ENCODE data around the gene EPHA3. TPM values are rescaled to one million over a fixed set of nuclear protein-coding genes. Genes with fewer than 3 reads are reported as not detected.
A peak's percentile ranks its signal among the peaks of the same experiment; 100 is the strongest.

EPHA3 gene
- total RNA-seq, 1 donor from 2014 or later: 5.0 TPM

- Histone ChIP-seq H3K36me3 (ENCODE audit: insufficient read depth, low read length) (no peaks in the 10 kb centered on the region), H3K9me3 (ENCODE audit: insufficient read depth, low read depth, low read length) (no peaks in the 10 kb centered on the region), H3K27me3 (ENCODE audit: insufficient read depth, low read length) (no peaks in the 10 kb centered on the region), H3K27ac (ENCODE audit: low read depth, low read length) (no peak overlapping the region), H3K4me2 (ENCODE audit: low read length) (peak overlapping the region; percentile 89), H4K20me1 (ENCODE audit: insufficient read depth, low read length) (no peaks in the 10 kb centered on the region), H3K4me1 (ENCODE audit: insufficient read depth, low read length) (peaks cover 7% of the 10 kb centered on the region), H2AFZ (ENCODE audit: low read depth, low read length) (peak overlapping the region; percentile 98), H3K79me2 (ENCODE audit: insufficient read depth, low read length) (no peaks in the 10 kb centered on the region), H3K4me3 (ENCODE audit: insufficient read depth, low read depth, low read length) (peak overlapping the region; percentile 72), H3K9ac (ENCODE audit: low read length) (peak overlapping the region; percentile 76)
- Mint-ChIP-seq H3K27ac (ENCODE audit: unreplicated experiment) (no peak overlapping the region), H3K36me3 (ENCODE audit: low read depth, unreplicated experiment) (no peaks in the 10 kb centered on the region), H3K9me3 (ENCODE audit: unreplicated experiment) (no peaks in the 10 kb centered on the region), H3K4me3 (ENCODE audit: unreplicated experiment) (peak overlapping the region; percentile 87), H3K27me3 (ENCODE audit: low read depth, unreplicated experiment) (no peaks in the 10 kb centered on the region), H3K4me1 (ENCODE audit: low read depth, unreplicated experiment) (peaks cover 6% of the 10 kb centered on the region)
- TF ChIP-seq EZH2 (IDR thresholded peaks at IDR 0.05; ENCODE audit: insufficient read depth, low read length) (no peak), CTCF (IDR thresholded peaks at IDR 0.05; ENCODE audit: insufficient read depth, low read depth, low read length) (no peak)
- DNase-seq (ENCODE audit: low read depth) (no peak), FAIRE-seq (no peak)
These were observed 7.4 kb downstream of the EPHA3 start for GRCh38 chr3:89114841-89115223.

GRCh38 chr3:89116476-89116875 is 9.1 kb downstream of the EPHA3 start:
- DNase-seq (ENCODE audit: low read depth) (peak; percentile 64), FAIRE-seq (no peak)
- Mint-ChIP-seq H3K36me3 (ENCODE audit: low read depth, unreplicated experiment) (no peaks in the 10 kb centered on the region), H3K27ac (ENCODE audit: unreplicated experiment) (no peak overlapping the region), H3K9me3 (ENCODE audit: unreplicated experiment) (no peaks in the 10 kb centered on the region), H3K27me3 (ENCODE audit: low read depth, unreplicated experiment) (no peaks in the 10 kb centered on the region), H3K4me3 (ENCODE audit: unreplicated experiment) (no peak overlapping the region), H3K4me1 (ENCODE audit: low read depth, unreplicated experiment) (peaks cover 6% of the 10 kb centered on the region)
- Histone ChIP-seq H3K36me3 (ENCODE audit: insufficient read depth, low read length) (no peaks in the 10 kb centered on the region), H3K4me1 (ENCODE audit: insufficient read depth, low read length) (peaks cover 7% of the 10 kb centered on the region), H3K4me2 (ENCODE audit: low read length) (no peak overlapping the region), H2AFZ (ENCODE audit: low read depth, low read length) (no peak overlapping the region), H3K79me2 (ENCODE audit: insufficient read depth, low read length) (no peaks in the 10 kb centered on the region), H3K4me3 (ENCODE audit: insufficient read depth, low read depth, low read length) (no peak overlapping the region), H4K20me1 (ENCODE audit: insufficient read depth, low read length) (no peaks in the 10 kb centered on the region), H3K27me3 (ENCODE audit: insufficient read depth, low read length) (no peaks in the 10 kb centered on the region), H3K9me3 (ENCODE audit: insufficient read depth, low read depth, low read length) (no peaks in the 10 kb centered on the region), H3K9ac (ENCODE audit: low read length) (no peak overlapping the region), H3K27ac (ENCODE audit: low read depth, low read length) (no peak overlapping the region)
- TF ChIP-seq CTCF (IDR thresholded peaks at IDR 0.05; ENCODE audit: insufficient read depth, low read depth, low read length) (no peak), EZH2 (IDR thresholded peaks at IDR 0.05; ENCODE audit: insufficient read depth, low read length) (no peak)

GRCh38 chr3:89138048-89138447 is 30.6 kb downstream of the EPHA3 start:
- no peaks in the 10 kb centered on the region for H3K79me2 ChIP-seq (ENCODE audit: insufficient read depth, low read length)
- H2AFZ ChIP-seq (ENCODE audit: low read depth, low read length): no peak overlapping the region
- no peaks in the 10 kb centered on the region for H3K27me3 ChIP-seq (ENCODE audit: insufficient read depth, low read length)
- H3K36me3 ChIP-seq (ENCODE audit: insufficient read depth, low read length): no peaks in the 10 kb centered on the region
- no peak for TF ChIP-seq EZH2 (IDR thresholded peaks at IDR 0.05; ENCODE audit: insufficient read depth, low read length)
- TF ChIP-seq CTCF (IDR thresholded peaks at IDR 0.05; ENCODE audit: insufficient read depth, low read depth, low read length): no peak
- DNase-seq (ENCODE audit: low read depth) (no peak), FAIRE-seq (no peak)
- H3K4me2 ChIP-seq (ENCODE audit: low read length): no peak overlapping the region
- H3K4me3 ChIP-seq (ENCODE audit: insufficient read depth, low read depth, low read length): no peak overlapping the region
- no peaks in the 10 kb centered on the region for H3K4me1 Mint-ChIP-seq (ENCODE audit: low read depth, unreplicated experiment)
- no peak overlapping the region for H3K27ac ChIP-seq (ENCODE audit: low read depth, low read length)
- no peaks in the 10 kb centered on the region for H4K20me1 ChIP-seq (ENCODE audit: insufficient read depth, low read length)
- H3K4me1 ChIP-seq (ENCODE audit: insufficient read depth, low read length): no peaks in the 10 kb centered on the region
- no peak overlapping the region for H3K9ac ChIP-seq (ENCODE audit: low read length)
- H3K9me3 ChIP-seq (ENCODE audit: insufficient read depth, low read depth, low read length): no peaks in the 10 kb centered on the region
- peaks cover 6% of the 10 kb centered on the region for H3K36me3 Mint-ChIP-seq (ENCODE audit: low read depth, unreplicated experiment)
- H3K27ac Mint-ChIP-seq (ENCODE audit: unreplicated experiment): no peak overlapping the region
- H3K4me3 Mint-ChIP-seq (ENCODE audit: unreplicated experiment): no peak overlapping the region
- no peaks in the 10 kb centered on the region for H3K27me3 Mint-ChIP-seq (ENCODE audit: low read depth, unreplicated experiment)
- peaks cover 5% of the 10 kb centered on the region for H3K9me3 Mint-ChIP-seq (ENCODE audit: unreplicated experiment)

Data from astrocyte (in vitro differentiated cells and primary cell).